GM23338 (cell line): ENCODE data around the gene PANK3. TPM values are rescaled to one million over a fixed set of nuclear protein-coding genes. Genes with fewer than 3 reads are reported as not detected.

Source experiments
- ATAC-seq: fragments of 200-7000 bp; cut with Tn5 transposase; 3 replicates; pipeline ENCODE4 v1.9.1; 2020
- DNase-seq: peaks from one replicate; pipeline ENCODE4 v3.0.0-alpha.2; 2015; ENCODE audit warnings: low spot score
- H2AFZ ChIP-seq: fragments of 200-600 bp; sonication (generic); 2 replicates; pipeline ENCODE4 v1.8.0; 2016; ENCODE audit warnings: antibody characterized with exemption, mild to moderate bottlenecking, moderate library complexity
- H3F3A ChIP-seq: fragments of 200-600 bp; sonication (generic); replicated peaks from 2 replicates; pipeline ENCODE4 v1.8.0; 2017; ENCODE audit warnings: antibody characterized with exemption, mixed run types, low read depth
- H3K27ac ChIP-seq: fragments of 200-600 bp; sonication (generic); 2 replicates; pipeline ENCODE4 v1.6.1; 2016; ENCODE audit warnings: low read depth
- H3K27me3 ChIP-seq: fragments of 200-600 bp; sonication (generic); 2 replicates; pipeline ENCODE4 v1.8.0; 2016; ENCODE audit warnings: mild to moderate bottlenecking, mixed run types, moderate library complexity; ENCODE audit not compliant: insufficient read depth
- H3K36me3 ChIP-seq: fragments of 200-600 bp; sonication (generic); 2 replicates; pipeline ENCODE4 v1.8.0; 2016; ENCODE audit warnings: mild to moderate bottlenecking; ENCODE audit not compliant: insufficient read depth
- H3K4me1 ChIP-seq: fragments of 200-600 bp; sonication (generic); 2 replicates; pipeline ENCODE4 v1.8.0; 2016; ENCODE audit warnings: mild to moderate bottlenecking, moderate library complexity; ENCODE audit not compliant: insufficient read depth
- H3K4me2 ChIP-seq: fragments of 200-600 bp; sonication (generic); 2 replicates; pipeline ENCODE4 v1.7.1; 2017; ENCODE audit warnings: mixed run types
- H3K4me3 ChIP-seq: fragments of 200-600 bp; sonication (generic); 2 replicates; pipeline ENCODE4 v1.6.1; 2016; ENCODE audit warnings: mixed run types
- H3K79me2 ChIP-seq: fragments of 200-600 bp; sonication (generic); replicated peaks from 2 replicates; pipeline ENCODE4 v1.8.0; 2017; ENCODE audit warnings: mild to moderate bottlenecking; ENCODE audit not compliant: insufficient read depth
- H3K9me2 ChIP-seq: fragments of 200-600 bp; sonication (generic); 2 replicates; pipeline ENCODE4 v1.8.0; 2017; ENCODE audit not compliant: insufficient read depth
- H4K20me1 ChIP-seq: fragments of 200-600 bp; sonication (generic); replicated peaks from 2 replicates; pipeline ENCODE4 v1.8.0; 2017; ENCODE audit warnings: mild to moderate bottlenecking; ENCODE audit not compliant: insufficient read depth
- H3K27ac Mint-ChIP-seq: 2 replicates; pipeline ENCODE4 v1.8.0; 2020; ENCODE audit warnings: inconsistent platforms, mild to moderate bottlenecking, moderate library complexity, mixed read lengths
- H3K27me3 Mint-ChIP-seq: 3 replicates; pipeline ENCODE4 v1.8.0; 2022; ENCODE audit warnings: low read depth, mild to moderate bottlenecking, moderate library complexity, mixed read lengths, inconsistent platforms; ENCODE audit not compliant: insufficient read depth, poor library complexity
- H3K36me3 Mint-ChIP-seq: 3 replicates; pipeline ENCODE4 v1.8.0; 2021; ENCODE audit warnings: low read depth, mild to moderate bottlenecking, inconsistent platforms, moderate library complexity, mixed read lengths
- H3K4me1 Mint-ChIP-seq: 3 replicates; pipeline ENCODE4 v1.8.0; 2020; ENCODE audit warnings: mild to moderate bottlenecking, inconsistent platforms, mixed read lengths
- H3K4me3 Mint-ChIP-seq: 3 replicates; pipeline ENCODE4 v1.8.0; 2021; ENCODE audit warnings: moderate library complexity, mild to moderate bottlenecking, inconsistent platforms, mixed read lengths
- H3K9me3 Mint-ChIP-seq: 3 replicates; pipeline ENCODE4 v1.8.0; 2020; ENCODE audit warnings: moderate library complexity, mild to moderate bottlenecking, inconsistent platforms, mixed read lengths
- CREB1 ChIP-seq: fragments of 250-450 bp; sonication (Bioruptor Pico); IDR thresholded peaks from 2 replicates; pipeline ENCODE4 v1.5.0; 2020; ENCODE audit warnings: low read depth, mild to moderate bottlenecking, moderate library complexity
- EZH2 ChIP-seq: fragments of 200-600 bp; sonication (generic); IDR thresholded peaks from one replicate; pipeline ENCODE4 v1.8.0; 2017; ENCODE audit warnings: antibody characterized with exemption, mild to moderate bottlenecking, low read depth; ENCODE audit not compliant: unreplicated experiment
- EZH2phosphoT487 ChIP-seq: fragments of 200-600 bp; sonication (generic); IDR thresholded peaks from one replicate; pipeline ENCODE4 v1.8.1; 2018; ENCODE audit warnings: antibody characterized with exemption; ENCODE audit not compliant: unreplicated experiment
- JUNB ChIP-seq: IDR thresholded peaks from one replicate; pipeline ENCODE4 v1.6.1; 2016; ENCODE audit warnings: antibody characterized with exemption; ENCODE audit not compliant: unreplicated experiment
- NANOG ChIP-seq: IDR thresholded peaks from 2 replicates; pipeline ENCODE4 v1.6.1; 2016; ENCODE audit warnings: antibody characterized with exemption, borderline replicate concordance
- POLR2AphosphoS5 ChIP-seq: IDR thresholded peaks from 2 replicates; pipeline ENCODE4 v1.6.1; 2016; ENCODE audit warnings: antibody characterized with exemption, low read depth
- REST ChIP-seq: IDR thresholded peaks from one replicate; pipeline ENCODE4 v1.6.1; 2018; ENCODE audit warnings: antibody characterized with exemption; ENCODE audit not compliant: unreplicated experiment
- STAT1 ChIP-seq: IDR thresholded peaks from one replicate; pipeline ENCODE4 v1.6.1; 2016; ENCODE audit warnings: antibody characterized with exemption; ENCODE audit not compliant: unreplicated experiment
- ZNF114 ChIP-seq: fragments of 250-450 bp; sonication (Bioruptor Pico); IDR thresholded peaks from 2 replicates; pipeline ENCODE4 v1.5.0; 2020; ENCODE audit warnings: mild to moderate bottlenecking, moderate library complexity
- ZNF331 ChIP-seq: fragments of 250-450 bp; sonication (Bioruptor Pico); IDR thresholded peaks from 2 replicates; pipeline ENCODE4 v1.5.0; 2020; ENCODE audit warnings: low read depth, mild to moderate bottlenecking, moderate library complexity
- polyA plus RNA-seq: library from polyadenylated mRNA; unstranded; fragments of >200 nt; fragmentation: Nextera tagmentation; extraction: Ambion mirVana; gene quantifications from 2 replicates; pipeline ENCODE4 v1.2.1, GENCODE V29; 2016
- total RNA-seq: library from RNA; depleted of rRNA; stranded (reverse); fragments of >200 nt; shearing (Covaris generic); gene quantifications from 2 replicates; pipeline ENCODE4 v1.2.3, GENCODE V29; 2014

The PANK3 gene
- total and polyA plus RNA-seq, 2 experiments from 2014 or later, result 17.0 to 91.6 TPM

DNA sequence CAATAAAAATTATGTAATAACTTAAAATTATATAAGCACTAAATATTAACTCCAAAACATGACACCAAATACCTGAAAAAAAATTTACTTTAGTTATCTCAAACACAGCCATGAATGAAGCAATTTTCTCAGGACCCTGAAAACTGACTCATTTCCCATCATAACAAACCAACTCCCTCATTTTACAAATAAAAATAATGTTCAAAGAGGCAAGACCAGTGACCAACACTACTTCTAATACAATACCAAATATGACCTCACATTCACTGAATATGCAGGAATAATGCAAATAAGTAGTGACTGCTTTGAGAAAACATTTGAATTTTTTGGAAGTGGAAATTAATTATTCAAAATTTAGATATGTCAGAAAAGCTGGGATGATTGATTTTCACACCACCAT, 28.5 kb downstream of the PANK3 start:
- peaks cover 8% of the 10 kb centered on the region; the same call in 1 of the 2 replicates for H3K36me3 ChIP-seq
- H3F3A ChIP-seq, result no peaks in the 10 kb centered on the region
- H2AFZ ChIP-seq, result no peak overlapping the region
- H3K4me3 ChIP-seq, result no peak overlapping the region
- H3K27ac ChIP-seq, result no peak overlapping the region
- DNase-seq, result no peak
- TF ChIP-seq REST (no peak), NANOG (no peak), JUNB (no peak), ZNF331 (CRISPR knock-in tag) (no peak), EZH2 (no peak), EZH2phosphoT487 (no peak), CREB1 (CRISPR knock-in tag) (no peak), ZNF114 (no peak)
- H3K79me2 ChIP-seq, result peaks cover 25% of the 10 kb centered on the region; the same call in 1 of the 2 replicates
- no peak overlapping the region for H3K4me2 ChIP-seq
- Mint-ChIP-seq H3K4me1 (no peaks in the 10 kb centered on the region; the same call in 2 of the 3 replicates), H3K9me3 (no peaks in the 10 kb centered on the region), H3K36me3 (peaks cover 32% of the 10 kb centered on the region; the same call in 2 of the 3 replicates), H3K4me3 (no peak overlapping the region), H3K27me3 (peaks cover 4% of the 10 kb centered on the region), H3K27ac (no peak overlapping the region)
- no peaks in the 10 kb centered on the region for H3K4me1 ChIP-seq
- peaks cover 12% of the 10 kb centered on the region for H4K20me1 ChIP-seq
- no peaks in the 10 kb centered on the region for H3K9me2 ChIP-seq
- no peaks in the 10 kb centered on the region for H3K27me3 ChIP-seq
- ATAC-seq, result no peak

DNA sequence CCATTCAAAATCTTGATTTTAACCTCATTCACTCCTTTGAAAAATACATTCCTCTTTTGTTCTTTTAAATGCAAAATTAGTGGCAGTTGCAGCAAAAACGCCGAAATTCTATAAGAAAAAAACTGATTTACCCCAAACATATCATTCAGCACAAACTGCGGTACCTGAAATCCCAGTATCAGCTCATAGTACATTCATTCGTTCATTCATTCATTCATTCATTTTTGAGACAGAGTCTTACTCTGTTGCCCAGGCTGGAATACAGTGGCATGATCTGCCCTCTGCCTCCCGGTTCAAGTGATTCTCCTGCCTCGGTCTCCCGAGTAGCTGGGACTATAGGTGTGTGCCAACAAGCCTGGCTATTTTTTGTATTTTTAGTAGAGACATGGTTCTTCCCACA, 29.6 kb downstream of the PANK3 start:
- no peaks in the 10 kb centered on the region for H3K4me1 ChIP-seq
- H3K27me3 ChIP-seq, result no peaks in the 10 kb centered on the region
- ATAC-seq, result no peak
- no peak overlapping the region for H2AFZ ChIP-seq
- Mint-ChIP-seq H3K27ac (no peak overlapping the region), H3K9me3 (no peaks in the 10 kb centered on the region), H3K4me3 (no peak overlapping the region), H3K27me3 (peaks cover 4% of the 10 kb centered on the region), H3K36me3 (peaks cover 27% of the 10 kb centered on the region; the same call in 2 of the 3 replicates), H3K4me1 (no peaks in the 10 kb centered on the region; the same call in 2 of the 3 replicates)
- no peak overlapping the region for H3K4me2 ChIP-seq
- peaks cover 8% of the 10 kb centered on the region; the same call in 1 of the 2 replicates for H3K36me3 ChIP-seq
- no peaks in the 10 kb centered on the region for H3F3A ChIP-seq
- no peak overlapping the region for H3K27ac ChIP-seq
- no peak overlapping the region for H3K4me3 ChIP-seq
- H3K9me2 ChIP-seq, result no peaks in the 10 kb centered on the region
- DNase-seq, result no peak
- peaks cover 22% of the 10 kb centered on the region; the same call in 1 of the 2 replicates for H3K79me2 ChIP-seq
- peaks cover 9% of the 10 kb centered on the region; the same call in 1 of the 2 replicates for H4K20me1 ChIP-seq
- TF ChIP-seq ZNF331 (CRISPR knock-in tag) (no peak), JUNB (no peak), CREB1 (CRISPR knock-in tag) (no peak), REST (no peak), STAT1 (no peak), POLR2AphosphoS5 (no peak)
